HG02973 (cell line): Measurements from ENCODE around the gene PHLPP1.
"Not testable (repeated sequence)": the region's sequence is repeated elsewhere in the genome, so short reads cannot be mapped to it uniquely, and the experiment has no call there.

ENCODE experiments used
- ATAC-seq: cut with Tn5 transposase; IDR thresholded peaks from one replicate; pipeline ENCODE4 v1.9.1; 2021; ENCODE audit warnings: moderate library complexity; ENCODE audit not compliant: unreplicated experiment

Gene PHLPP1

DNA sequence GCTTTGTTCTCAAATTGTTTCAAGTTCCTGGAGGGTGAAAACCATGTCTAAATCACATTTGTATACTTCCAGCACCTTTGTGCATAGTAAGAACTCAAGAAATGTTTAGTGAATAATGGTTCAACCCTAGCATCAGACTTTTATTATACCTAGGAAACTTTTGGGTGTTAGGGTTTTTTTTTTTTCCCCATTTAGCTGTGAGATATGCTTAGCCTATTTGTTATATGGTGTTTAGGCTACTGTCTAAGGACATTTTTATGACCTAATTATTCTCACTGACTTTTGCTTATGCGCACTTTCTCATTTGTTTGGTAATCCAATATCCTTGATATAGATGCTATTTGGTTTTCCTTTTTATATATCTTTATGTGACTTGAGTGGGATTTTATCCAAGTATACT is 164.7 kb downstream of the PHLPP1 start:
- no peak for ATAC-seq

DNA sequence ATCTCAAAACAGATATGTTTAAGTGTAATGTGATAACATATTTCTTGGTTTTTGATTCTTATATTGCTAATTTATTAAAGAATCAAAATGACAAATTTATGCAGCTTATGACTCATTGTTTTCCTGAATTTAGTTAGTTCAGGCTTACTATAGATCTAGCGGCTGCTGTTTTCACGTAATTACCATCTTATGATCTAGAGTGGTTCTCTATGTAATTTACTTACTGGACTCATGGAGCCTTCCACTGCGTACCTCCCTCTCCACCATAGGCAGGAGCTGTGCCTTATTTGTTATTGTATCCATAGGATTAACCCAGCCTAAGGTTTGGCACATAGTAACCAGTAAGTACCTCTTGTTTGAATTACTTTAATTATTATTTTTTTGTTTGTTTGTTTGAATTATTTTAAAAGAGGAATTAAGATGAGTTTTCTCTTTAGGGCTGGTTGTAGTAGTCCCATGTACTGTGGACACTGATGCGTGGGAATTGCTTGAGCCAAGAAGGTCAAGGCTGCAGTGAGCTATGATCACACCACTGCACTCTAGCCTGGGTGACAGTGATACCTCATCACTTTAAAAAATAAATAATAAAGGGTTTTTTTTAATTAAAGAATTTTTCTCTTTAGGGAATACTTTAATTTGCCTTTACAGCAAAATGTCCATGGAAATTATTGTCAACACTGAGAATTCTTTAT is 165.5 kb downstream of the PHLPP1 start:
- ATAC-seq = no peak

DNA sequence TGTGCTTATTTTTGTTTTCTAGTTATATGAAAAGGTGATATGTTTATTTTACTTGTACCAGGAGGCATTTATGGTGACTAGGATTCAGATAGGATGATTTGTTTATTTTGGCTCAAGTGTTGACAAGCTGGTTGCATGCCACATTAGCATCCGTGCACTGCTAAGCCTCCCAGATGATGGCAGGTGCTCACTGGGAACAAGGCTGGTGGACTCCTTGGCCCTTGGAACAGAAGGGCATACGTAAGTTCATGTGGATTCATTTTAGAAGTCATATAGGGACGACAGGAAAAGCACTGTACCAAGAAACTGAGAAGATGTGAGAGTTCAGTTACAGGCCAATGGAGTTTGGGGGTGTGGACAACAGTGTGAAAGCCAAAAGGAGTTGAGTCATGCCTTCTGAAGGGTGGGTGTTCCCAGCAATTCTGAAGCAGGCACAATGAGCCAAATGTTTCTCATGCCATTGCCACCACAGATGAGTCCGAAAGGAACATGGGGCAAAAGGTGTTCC is 166.2 kb downstream of the PHLPP1 start:
- ATAC-seq = no peak

DNA sequence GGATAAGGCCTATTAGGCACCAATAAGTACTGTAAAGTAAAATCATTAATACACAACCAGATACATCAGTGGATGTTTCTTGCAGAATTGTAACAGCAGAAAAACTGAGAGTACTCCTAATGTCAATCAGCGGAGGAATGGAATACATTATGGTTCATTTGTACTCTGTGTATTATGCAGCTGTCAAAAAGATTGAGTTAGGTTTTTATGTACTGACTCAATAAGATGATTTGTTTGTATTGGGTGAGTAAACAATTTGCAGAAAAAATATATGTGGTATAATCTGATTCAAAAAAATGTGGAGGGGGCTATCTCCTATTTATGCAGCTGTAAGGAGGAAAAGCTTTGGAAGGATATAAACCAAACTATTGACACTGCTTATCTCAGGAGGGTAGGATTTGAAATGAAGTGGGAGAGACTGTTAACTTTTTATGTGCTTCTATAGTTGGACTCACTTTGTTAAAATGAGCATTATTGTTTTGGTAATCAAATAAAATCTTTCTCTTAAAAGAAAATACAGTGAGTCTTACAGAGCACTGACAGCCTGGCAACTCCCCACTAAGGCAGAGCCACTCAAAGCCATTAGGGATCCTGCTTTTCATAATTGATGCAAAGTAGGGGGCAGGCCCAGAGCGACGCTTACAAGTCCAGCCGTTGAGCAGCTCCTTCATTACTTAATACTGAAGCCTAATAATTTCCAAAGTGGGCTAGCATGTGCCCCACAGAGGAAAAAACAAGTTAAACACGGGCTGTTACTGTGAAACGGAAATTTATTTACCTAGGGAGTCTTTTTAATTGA is 168.8 kb downstream of the PHLPP1 start:
- ATAC-seq = no peak

DNA sequence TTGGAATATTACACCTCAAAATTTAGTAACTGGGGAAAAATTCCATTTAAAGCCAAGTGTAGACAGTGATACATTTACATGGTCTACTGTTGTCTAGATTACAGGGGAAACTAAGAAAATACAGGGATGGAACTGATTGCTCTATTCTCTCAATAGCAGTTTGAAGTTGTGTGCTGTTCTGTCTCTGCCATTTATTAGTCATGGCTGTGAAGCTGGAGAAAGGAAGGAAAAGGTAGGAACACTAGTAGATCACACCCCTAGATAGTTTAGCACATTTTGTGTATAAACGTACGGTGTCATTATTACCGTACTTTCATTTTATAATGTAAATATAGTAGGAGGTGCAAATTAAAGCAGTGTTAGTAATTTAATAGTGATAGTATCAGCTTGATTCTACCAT is 170.5 kb downstream of the PHLPP1 start:
- ATAC-seq = no peak

DNA sequence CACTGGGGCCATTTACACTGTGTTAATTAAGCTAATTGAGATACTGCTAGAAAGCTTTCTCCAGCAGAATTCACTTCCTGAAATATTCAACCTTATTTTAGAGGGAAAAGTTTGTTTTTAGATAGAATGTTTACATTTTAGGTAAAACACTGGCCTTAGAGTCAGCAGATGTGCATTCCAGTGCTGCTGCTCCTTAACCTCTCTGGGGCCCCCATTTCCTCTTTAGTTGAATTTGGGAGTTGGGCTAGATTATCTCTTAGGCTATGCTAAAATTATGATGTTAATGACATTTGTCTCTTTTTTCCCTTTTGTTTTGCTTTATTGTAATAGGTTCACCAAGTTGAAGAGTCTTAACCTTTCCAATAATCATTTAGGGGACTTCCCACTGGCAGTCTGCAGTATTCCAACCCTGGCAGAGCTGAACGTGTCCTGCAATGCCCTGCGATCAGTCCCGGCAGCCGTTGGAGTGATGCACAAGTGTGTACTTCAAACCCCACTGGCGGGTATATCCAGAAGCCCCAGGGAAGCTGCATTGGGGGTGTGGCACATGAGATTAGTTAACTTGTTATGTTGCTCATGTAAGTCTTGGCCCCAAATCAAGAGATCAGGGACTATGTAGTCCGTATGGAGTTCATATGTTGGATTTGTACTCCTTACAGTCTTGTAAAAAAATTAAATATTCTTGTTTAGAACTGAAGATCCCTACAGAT is 179.5 kb downstream of the PHLPP1 start:
- ATAC-seq = no peak

DNA sequence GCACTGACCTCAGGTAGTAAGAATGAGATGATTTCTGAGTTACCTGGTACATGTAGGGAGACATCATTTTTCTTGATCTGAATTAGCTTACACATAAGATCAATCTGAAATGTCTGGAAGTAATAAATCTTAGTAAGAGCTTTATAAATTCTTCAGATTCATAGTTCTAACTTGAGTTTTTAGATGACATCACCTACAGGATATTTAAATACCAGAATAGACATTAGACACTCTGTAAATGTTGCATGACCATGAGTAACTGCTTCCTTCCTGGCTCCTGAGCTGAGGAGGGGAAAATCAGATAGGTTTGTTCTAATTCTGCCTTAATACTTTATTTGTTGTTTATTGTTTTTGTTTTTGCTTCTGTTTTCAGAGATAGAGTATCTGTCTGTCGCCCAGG is 181.8 kb downstream of the PHLPP1 start:
- ATAC-seq = no peak

DNA sequence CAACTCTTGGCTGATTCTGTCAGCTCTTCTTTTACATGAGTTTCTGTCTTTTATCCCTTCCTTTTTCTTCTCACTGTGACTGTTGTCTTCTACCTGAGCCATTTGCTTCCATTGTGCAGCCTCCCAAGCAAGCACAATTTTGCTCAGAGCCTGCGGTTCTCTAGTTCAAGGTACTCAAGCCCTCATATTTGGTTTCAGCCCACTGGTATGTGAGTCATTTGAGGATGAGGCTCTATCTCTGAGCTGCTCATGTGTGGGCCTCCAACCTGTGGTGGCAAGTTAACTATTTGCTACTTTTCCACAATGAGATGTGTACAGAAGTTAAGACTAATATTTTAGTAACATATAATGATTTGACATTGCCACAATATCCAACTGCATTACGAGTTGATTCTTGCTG is 183.0 kb downstream of the PHLPP1 start:
- peak; percentile 96 for ATAC-seq

DNA sequence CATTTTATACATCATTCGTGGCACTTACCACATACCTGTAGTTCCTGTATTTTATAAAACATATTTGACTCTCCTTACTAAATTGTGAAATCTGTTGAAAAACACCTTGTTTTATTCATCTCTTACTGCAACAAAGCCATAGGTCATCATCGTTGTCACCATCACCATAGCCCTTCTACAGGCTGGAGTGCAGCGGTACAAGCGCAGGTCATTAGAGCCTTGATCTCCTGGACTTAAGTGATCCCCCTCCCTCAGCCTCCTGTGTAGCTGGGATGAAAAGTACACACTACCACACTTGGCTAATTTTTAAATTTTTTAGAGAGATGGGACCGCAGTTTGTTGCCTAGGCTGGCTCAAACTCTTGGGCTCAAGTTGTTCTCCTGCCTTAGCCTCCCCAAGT is 184.2 kb downstream of the PHLPP1 start:
- ATAC-seq = no peak

DNA sequence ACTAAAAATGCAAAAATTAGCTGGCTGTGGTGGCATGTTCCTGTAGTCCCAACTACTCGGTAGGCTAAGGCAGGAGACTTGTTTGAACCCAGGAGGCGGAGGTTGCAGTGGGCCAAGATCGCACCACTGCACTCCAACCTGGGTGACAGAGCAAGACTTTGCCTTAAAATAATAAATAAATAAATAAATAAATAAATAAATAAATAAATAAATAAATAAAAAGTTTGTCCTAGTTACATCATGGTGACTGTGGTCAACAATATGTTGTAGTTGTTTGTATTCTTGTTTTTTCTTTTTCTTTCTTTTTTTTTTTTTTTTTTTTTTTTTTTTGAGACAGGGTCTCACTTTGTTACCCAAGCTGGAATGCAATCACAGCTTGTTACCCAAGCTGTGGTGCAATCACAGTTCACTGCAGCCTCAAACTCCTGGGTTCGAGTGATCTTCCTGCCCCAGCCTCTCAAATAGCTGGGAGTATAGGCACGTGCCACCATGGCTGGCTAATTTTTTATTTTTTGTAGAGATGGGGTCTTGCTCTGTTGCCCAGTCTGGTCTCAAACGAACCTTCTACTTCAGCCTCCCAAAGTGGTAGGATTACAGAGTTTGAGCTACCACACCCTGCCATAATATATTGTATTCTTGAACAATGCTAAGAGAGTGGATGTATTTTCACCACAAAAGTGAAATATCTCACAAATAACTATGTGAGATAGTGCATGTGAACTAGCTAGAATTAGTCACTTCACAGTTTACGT is 185.0 kb downstream of the PHLPP1 start:
- ATAC-seq = no peak

DNA sequence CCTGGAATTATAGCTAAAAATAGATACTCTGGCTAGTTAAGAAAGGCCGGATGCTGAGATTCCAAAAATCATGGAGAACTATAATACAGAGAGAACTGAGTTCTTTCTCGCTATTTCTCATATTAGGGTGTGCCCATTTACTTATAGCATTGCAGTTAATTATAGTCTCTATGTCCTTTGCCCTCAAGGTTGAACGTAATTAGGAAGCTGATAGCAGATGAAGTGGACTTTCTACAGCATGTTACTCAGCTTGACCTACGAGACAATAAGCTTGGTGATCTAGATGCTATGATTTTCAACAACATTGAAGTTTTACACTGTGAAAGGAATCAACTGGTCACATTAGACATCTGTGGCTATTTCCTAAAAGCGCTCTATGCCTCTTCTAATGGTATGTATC is 187.4 kb downstream of the PHLPP1 start:
- no peak for ATAC-seq

DNA sequence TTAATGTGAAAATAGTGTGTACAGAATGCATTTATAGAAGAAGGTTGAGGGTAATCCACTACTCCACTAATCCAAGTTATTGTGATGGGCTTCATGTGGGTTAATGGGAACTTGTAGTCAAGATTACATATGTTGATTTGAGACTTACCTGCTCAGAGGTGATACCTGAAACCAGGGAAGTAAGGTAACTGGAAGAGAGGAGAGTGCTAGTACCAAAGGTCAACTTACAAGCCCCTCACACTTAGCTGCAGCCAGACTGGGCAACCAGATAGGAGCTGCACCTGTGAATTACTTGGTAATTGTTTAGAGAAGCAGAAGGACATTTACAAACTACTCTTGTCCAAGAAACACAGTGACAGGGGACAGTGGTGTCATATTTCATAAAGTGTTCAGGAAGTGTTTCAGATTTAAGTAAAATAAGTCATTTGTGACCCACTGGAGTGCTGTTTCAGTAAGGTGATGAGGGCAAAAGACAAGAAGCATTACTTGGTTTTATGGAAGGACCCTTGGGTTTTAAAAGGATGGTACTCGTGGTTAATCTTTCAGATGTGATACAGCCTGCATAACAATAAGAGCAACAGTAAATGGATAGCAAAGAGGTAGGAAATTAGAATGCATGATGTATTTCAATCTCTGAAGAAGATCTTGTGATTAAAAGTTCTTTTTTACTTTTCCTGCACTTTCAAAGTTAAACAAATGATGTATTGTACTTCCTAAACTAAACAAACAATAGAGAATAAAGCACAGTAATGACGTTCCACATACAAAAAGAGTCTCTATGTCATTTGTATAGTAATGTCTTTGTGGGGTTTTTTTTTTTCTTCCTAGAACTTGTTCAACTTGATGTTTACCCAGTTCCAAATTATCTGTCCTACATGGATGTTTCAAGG is 189.3 kb downstream of the PHLPP1 start:
- no peak for ATAC-seq

DNA sequence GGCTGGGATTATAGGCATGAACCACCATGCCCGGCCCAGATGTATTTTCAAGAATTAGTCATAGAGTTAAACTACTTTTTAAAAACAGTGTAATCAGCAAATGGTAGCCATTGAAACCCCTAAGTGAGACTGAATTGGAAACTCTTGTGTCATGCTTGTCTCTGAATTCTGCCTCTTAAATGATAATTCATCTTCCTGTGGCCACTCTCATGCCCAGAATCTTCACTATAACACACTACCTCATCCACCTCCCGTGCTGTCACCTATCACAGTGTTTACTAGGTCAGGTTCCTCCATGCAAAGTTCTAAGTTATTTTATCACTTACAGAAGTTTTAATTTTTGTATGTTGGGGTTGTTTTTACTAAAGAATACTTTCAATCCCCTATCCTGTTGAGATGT is 197.5 kb downstream of the PHLPP1 start:
- no peak for ATAC-seq

DNA sequence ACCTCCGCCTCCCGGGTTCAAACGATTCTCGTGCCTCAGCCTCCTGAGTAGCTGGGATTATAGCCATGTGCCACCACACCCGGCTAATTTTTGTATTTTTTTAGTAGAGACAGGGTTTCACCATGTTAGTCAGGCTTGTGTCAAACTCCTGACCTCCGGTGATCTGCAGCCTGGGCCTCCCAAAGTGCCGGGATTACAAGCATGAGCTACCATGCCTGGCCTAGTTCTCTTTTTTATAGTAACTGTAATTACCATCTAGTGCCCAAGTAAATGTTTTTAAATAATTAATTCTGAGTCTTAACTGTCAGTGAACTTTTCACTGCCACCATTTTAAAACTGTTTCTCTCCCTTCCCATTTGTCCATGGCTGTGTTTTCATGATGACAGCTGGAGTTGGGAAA is 198.5 kb downstream of the PHLPP1 start:
- not testable (repeated sequence) for ATAC-seq

DNA sequence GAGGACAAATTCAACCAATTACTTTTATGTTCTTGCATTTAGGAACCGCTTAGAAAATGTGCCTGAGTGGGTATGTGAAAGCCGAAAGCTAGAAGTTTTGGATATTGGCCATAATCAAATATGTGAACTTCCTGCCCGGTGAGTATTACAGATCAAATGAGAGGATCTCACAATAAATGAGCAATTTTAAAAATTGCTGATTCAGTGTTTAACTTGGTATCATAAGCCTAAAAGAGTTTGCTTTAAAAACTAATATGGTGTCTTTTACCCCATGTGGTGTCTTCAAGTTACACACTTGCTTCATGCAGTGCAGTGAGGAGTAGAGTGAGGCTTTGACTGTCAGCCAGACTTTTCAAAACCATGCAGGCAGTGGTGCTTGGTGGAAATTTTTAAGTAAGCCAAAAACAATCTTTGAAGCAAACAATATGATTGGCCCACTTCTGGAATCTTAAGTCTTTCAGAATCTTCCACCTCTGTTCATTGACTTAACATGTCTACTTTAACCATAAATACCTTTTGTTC is 199.6 kb downstream of the PHLPP1 start:
- no peak for ATAC-seq

DNA sequence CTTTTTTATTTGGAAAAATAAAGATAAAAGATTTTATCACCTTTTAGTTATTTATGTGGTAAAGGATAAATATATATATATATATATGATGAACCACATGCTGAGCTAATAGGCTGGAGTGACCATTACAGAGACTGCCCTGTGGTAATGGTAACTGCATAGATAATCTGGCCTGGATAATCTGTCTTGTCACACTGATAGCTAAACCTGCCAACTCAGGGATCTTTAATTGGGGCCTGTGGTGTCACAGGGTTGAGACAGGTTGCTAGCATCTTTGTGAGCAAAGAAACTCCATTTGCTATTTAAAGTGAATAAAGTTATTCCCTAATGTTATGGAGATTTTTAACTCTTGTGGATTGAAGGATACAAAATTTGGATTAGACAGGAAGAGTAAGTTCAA is 203.0 kb downstream of the PHLPP1 start:
- ATAC-seq = no peak

DNA sequence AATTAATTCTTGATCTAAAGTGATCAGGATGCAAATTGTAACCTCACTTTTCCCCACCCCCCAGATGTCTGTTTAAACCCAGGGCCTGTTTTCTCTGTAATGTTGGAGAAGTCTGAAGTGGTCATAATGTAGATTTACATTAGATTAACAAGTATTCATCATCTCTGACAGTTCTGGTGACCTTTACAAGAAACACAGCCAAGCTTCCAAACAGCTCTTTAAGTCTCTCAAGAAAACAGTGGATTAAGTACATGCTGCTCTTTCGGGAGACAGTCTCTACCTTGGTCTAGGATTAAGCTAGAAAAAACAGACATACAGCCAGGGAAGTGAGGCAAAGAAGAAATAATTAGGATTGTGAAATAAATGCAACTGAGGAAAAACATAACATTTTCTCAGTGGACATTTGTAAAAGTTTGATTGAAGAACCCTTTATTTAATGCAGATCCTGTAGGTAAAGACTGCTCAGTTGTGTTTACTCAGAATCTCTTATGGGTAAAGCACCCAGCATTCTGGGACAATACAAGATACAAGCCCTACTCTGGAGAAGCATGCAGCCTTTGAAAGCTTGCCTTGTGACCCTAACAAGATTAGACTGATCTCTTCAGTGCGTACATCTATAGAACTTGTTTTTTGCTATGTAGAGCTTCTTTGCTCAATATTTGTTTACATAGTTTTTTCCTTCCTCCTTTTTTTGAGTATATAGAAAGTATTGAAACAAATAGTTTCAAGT is 203.9 kb downstream of the PHLPP1 start:
- no peak for ATAC-seq

DNA sequence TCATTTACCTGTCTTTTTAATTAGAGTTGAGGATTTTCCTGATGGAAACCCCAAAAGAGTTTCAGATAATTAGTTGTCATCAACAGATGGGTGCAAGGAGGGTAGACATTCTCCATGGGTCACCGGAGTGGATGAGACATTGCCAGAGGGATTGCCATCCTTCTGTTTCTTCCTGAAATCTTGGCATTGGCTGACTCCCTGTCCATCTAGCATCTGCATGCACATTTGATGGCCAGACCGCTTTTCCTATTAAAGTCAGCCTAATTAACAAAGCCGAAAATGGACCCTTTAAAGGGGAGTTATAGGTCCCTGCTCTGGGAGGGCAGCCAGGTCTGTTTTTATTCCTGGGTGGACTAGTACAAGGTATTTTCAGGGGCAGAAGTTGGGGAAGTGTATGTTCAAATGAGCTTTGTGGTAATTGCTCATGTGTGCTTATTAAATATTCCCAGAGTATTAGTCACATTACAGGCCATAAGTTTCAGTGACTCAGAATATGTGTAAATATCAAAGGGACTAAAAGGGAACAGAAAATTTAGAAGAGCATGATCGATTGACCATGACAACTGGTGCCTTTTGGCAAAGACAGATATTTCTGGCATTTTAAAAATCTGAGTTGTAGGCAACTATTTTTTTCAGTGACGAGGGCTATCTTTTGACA is 209.8 kb downstream of the PHLPP1 start:
- no peak for ATAC-seq

DNA sequence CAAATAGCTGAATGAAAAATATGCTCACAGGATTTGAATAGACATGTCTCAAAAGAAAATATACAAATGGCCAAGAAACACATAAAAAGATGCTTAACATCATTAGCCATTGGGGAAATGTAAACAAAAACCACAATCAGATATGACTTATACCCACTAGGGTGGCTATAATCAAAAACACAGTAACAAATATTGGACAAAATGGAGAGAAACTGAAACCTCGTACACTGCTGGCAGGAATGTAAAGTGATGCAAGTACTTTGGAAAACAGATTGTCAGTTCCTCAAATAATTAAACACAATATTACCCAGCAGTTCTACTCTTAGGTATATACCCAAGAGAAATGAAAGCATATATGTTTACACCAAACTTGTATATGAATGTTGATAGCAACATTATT is 213.0 kb downstream of the PHLPP1 start:
- ATAC-seq = no peak
